Chondrocyte (in vitro differentiated cells): ENCODE results near the gene NECTIN1. TPM values are rescaled to one million over a fixed set of nuclear protein-coding genes. Genes with fewer than 3 reads are reported as not detected.

Source experiments
- DNase-seq: peaks from one replicate; pipeline ENCODE4 v3.0.0; 2021; ENCODE audit warnings: mixed read lengths, low spot score
- H3K27ac Mint-ChIP-seq: one replicate; pipeline ENCODE4 v1.8.0; 2021; ENCODE audit warnings: mild to moderate bottlenecking, moderate library complexity, mixed read lengths; ENCODE audit not compliant: unreplicated experiment
- H3K27me3 Mint-ChIP-seq: 2 replicates; pipeline ENCODE4 v1.8.0; 2021; ENCODE audit warnings: low read depth, mixed read lengths
- H3K36me3 Mint-ChIP-seq: 2 replicates; pipeline ENCODE4 v1.8.0; 2021; ENCODE audit warnings: low read depth, mixed read lengths
- H3K4me1 Mint-ChIP-seq: 2 replicates; pipeline ENCODE4 v1.8.0; 2021; ENCODE audit warnings: low read depth, mild to moderate bottlenecking, mixed read lengths
- H3K4me3 Mint-ChIP-seq: one replicate; pipeline ENCODE4 v1.8.0; 2021; ENCODE audit warnings: mild to moderate bottlenecking, moderate library complexity, mixed read lengths; ENCODE audit not compliant: unreplicated experiment
- H3K9me3 Mint-ChIP-seq: 2 replicates; pipeline ENCODE4 v1.8.0; 2021; ENCODE audit warnings: low read depth, mixed read lengths
- CTCF ChIP-seq: fragments of 200-600 bp; sonication (generic); IDR thresholded peaks from 2 replicates; pipeline ENCODE4 v1.5.0; 2021; ENCODE audit warnings: antibody characterized with exemption, mild to moderate bottlenecking, moderate library complexity
- long read RNA-seq: library from polyadenylated mRNA; stranded (forward); transcript quantifications from one replicate; pipeline ENCODE4 v2.0.0, GENCODE V29; 2021
- total RNA-seq: library from RNA; stranded (reverse); gene quantifications from 3 replicates; pipeline ENCODE4 v1.2.1, GENCODE V29; 2021

The NECTIN1 gene
- total RNA-seq, result 9.1 to 10.3 TPM (median 9.7 TPM) in 3 replicates
- long read RNA-seq, partial matches to known transcripts, result 0 of 5 reads
- long read RNA-seq, other reads (novel, unspliced or antisense), result 2 of 5 reads

GRCh38 chr11:119728651-119729580 lies at the start of gene NECTIN1:
TSS of gene NECTIN1 (minus strand) at chr11:119729200. CDS start at chr11:119728553, 647 bp downstream.
- H3K9me3 Mint-ChIP-seq, result no peaks in the 10 kb centered on the region
- H3K4me3 Mint-ChIP-seq, result peak within 1 kb of the TSS; percentile 84
- no peaks in the 10 kb centered on the region for H3K36me3 Mint-ChIP-seq

GRCh38 chr11:119778391-119779194 lies 49.6 kb upstream of the NECTIN1 start:
- Mint-ChIP-seq H3K36me3 (no peaks in the 10 kb centered on the region), H3K9me3 (no peaks in the 10 kb centered on the region), H3K27ac (no peak overlapping the region), H3K27me3 (peaks cover 24% of the 10 kb centered on the region), H3K4me1 (peaks cover 14% of the 10 kb centered on the region), H3K4me3 (no peak overlapping the region)
- DNase-seq, result peak; percentile 48
- TF ChIP-seq CTCF, result no peak

More at GRCh38 chr11:119728651-119729580, at the start of gene NECTIN1:
- peak within 1 kb of the TSS; percentile 87 for H3K27ac Mint-ChIP-seq
- H3K4me1 Mint-ChIP-seq, result peaks cover 21% of the 10 kb centered on the region
- no peak for DNase-seq
- H3K27me3 Mint-ChIP-seq, result peaks cover 8% of the 10 kb centered on the region
- TF ChIP-seq CTCF, result peak; percentile 100

GRCh38 chr11:119777940-119778339 lies 48.9 kb upstream of the NECTIN1 start:
- Mint-ChIP-seq H3K9me3 (no peaks in the 10 kb centered on the region), H3K27me3 (peaks cover 28% of the 10 kb centered on the region), H3K36me3 (no peaks in the 10 kb centered on the region), H3K4me3 (no peak overlapping the region), H3K27ac (no peak overlapping the region), H3K4me1 (peaks cover 13% of the 10 kb centered on the region)
- peak; percentile 77 for DNase-seq
- no peak for TF ChIP-seq CTCF

- H3K4me1 Mint-ChIP-seq, result peaks cover under 1% of the 10 kb centered on the region
- TF ChIP-seq CTCF, result no peak
- H3K9me3 Mint-ChIP-seq, result no peaks in the 10 kb centered on the region
- no peak overlapping the region for H3K27ac Mint-ChIP-seq
- peaks cover 31% of the 10 kb centered on the region for H3K27me3 Mint-ChIP-seq
- H3K36me3 Mint-ChIP-seq, result no peaks in the 10 kb centered on the region
- no peak for DNase-seq
- H3K4me3 Mint-ChIP-seq, result no peak overlapping the region
Measured at GRCh38 chr11:119776651-119777050, 47.7 kb upstream of the NECTIN1 start.

GRCh38 chr11:119776031-119776636 lies 47.1 kb upstream of the NECTIN1 start:
- peaks cover 33% of the 10 kb centered on the region for H3K27me3 Mint-ChIP-seq
- H3K36me3 Mint-ChIP-seq, result no peaks in the 10 kb centered on the region
- TF ChIP-seq CTCF, result no peak
- no peaks in the 10 kb centered on the region for H3K9me3 Mint-ChIP-seq
- H3K4me1 Mint-ChIP-seq, result no peaks in the 10 kb centered on the region
- H3K27ac Mint-ChIP-seq, result no peak overlapping the region
- DNase-seq, result peak; percentile 34
- no peak overlapping the region for H3K4me3 Mint-ChIP-seq
